ENCODE results near the gene PRKG1.

PRKG1 gene

DNA sequence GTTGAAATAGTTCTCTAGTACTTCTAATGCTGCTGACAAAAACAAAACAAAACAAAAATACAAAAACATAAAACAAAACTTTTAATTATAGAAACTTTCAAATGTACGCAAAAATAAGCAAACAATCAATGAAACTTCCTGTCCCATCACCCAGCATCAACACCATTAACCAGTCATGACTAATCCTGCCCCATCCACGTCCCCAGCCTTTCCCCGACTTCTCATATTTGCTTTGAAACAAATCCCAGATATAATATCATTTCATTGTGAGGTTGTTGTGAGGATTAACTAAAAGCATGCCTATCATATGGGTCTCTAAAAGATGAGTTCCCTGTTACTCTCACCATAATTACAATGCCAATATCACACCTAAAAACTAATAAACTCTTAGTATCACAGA is 569.4 kb downstream of the PRKG1 start:
- no peak overlapping the region for H3K4me3 Mint-ChIP-seq
- H3K4me1 Mint-ChIP-seq, result no peaks in the 10 kb centered on the region
- no peak overlapping the region for H3K27ac Mint-ChIP-seq
- H3K27me3 Mint-ChIP-seq, result peaks cover 2% of the 10 kb centered on the region
- DNase-seq (no peak), ATAC-seq (no peak)
- no peaks in the 10 kb centered on the region for H3K9me3 Mint-ChIP-seq
- H3K36me3 Mint-ChIP-seq (ENCODE audit: low read depth), result no peaks in the 10 kb centered on the region

DNA sequence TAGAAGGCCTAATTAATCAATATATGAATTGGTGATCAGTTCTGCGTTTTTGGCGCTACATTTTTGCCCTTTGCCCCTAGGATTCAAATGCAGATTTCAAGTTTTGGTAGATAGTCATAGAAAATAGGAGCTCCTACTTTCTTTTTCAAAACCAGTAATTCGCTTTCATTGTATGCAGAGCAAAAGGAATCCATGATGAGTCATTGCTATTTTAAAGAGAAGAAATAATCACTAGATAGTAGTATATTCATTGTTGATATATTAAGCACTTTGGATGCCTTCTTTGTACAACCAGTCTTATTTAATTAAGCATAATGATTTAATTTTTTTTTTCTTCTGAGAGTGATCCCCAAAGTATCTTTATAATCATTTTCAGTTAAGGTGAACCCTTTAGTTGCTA is 574.8 kb downstream of the PRKG1 start:
- Mint-ChIP-seq H3K9me3 (no peaks in the 10 kb centered on the region), H3K4me3 (no peak overlapping the region), H3K4me1 (no peaks in the 10 kb centered on the region), H3K27me3 (peaks cover 2% of the 10 kb centered on the region), H3K36me3 (ENCODE audit: low read depth) (no peaks in the 10 kb centered on the region), H3K27ac (no peak overlapping the region)
- ATAC-seq (no peak), DNase-seq (no peak)

DNA sequence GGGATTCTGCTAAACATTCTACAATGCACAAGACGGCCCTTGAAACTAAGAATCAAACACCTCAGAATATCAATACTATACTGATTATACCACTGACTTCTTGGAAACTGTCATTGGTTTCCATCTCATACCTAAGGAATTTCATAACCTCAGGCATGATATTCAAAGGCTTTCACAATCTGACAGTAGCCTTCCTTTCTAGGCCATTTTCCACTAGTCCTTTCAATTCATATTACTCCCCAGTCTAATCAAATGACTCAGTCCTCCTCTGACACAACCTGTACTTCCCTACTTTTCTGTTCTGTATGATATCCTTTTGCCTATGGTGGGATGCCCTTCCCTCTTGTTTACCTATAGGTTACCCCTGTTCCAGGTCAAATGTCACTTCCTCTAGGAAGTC is 576.8 kb downstream of the PRKG1 start:
- no peaks in the 10 kb centered on the region for H3K36me3 Mint-ChIP-seq (ENCODE audit: low read depth)
- H3K27ac Mint-ChIP-seq, result no peak overlapping the region
- peaks cover 5% of the 10 kb centered on the region for H3K27me3 Mint-ChIP-seq
- DNase-seq (no peak), ATAC-seq (no peak)
- H3K4me1 Mint-ChIP-seq, result no peaks in the 10 kb centered on the region
- H3K4me3 Mint-ChIP-seq, result no peak overlapping the region
- H3K9me3 Mint-ChIP-seq, result no peaks in the 10 kb centered on the region

DNA sequence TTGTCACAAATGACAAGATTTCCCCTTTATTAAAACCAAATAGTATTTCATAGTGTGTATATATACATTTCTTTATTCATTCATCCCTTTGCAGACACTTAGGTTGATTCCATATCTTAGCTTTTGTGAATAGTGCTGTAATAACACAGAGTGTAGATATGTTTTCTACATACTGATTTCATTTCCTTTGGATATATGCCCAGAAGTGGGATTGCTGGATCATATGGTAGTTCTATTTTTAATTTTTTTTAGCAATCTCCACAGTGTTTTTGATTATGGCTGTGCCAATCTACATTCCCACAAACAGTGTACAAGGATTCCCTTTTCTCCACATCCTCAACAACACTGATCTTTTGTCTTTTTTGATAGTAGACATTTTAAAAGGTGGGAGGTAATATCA is 578.7 kb downstream of the PRKG1 start:
- no peak for ATAC-seq
- Mint-ChIP-seq H3K36me3 (ENCODE audit: low read depth) (no peaks in the 10 kb centered on the region), H3K4me3 (no peak overlapping the region), H3K4me1 (no peaks in the 10 kb centered on the region), H3K9me3 (no peaks in the 10 kb centered on the region), H3K27me3 (peaks cover 8% of the 10 kb centered on the region), H3K27ac (no peak overlapping the region)
- DNase-seq, result no peak

DNA sequence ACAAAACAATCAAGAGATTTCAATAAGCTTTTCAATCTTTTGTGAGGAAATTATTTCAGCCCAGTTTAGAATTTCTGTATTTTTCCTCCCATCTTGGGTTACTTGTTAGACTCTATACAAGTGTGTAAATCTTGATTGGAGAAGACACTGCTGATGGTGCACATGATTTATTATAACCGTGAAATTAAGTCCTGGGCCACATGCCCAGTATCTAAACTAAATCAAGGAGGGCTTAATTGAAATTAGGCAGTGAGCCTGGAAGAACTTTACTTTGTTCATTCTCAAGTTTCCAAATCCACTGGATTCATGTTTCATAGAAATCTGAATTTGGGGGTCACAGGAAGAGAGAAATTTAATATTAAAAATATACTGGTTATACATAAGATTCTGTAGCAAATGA is 580.6 kb downstream of the PRKG1 start:
- ATAC-seq (no peak), DNase-seq (no peak)
- no peaks in the 10 kb centered on the region for H3K36me3 Mint-ChIP-seq (ENCODE audit: low read depth)
- no peaks in the 10 kb centered on the region for H3K9me3 Mint-ChIP-seq
- H3K27me3 Mint-ChIP-seq, result peaks cover 8% of the 10 kb centered on the region
- no peak overlapping the region for H3K27ac Mint-ChIP-seq
- H3K4me1 Mint-ChIP-seq, result no peaks in the 10 kb centered on the region
- H3K4me3 Mint-ChIP-seq, result no peak overlapping the region

DNA sequence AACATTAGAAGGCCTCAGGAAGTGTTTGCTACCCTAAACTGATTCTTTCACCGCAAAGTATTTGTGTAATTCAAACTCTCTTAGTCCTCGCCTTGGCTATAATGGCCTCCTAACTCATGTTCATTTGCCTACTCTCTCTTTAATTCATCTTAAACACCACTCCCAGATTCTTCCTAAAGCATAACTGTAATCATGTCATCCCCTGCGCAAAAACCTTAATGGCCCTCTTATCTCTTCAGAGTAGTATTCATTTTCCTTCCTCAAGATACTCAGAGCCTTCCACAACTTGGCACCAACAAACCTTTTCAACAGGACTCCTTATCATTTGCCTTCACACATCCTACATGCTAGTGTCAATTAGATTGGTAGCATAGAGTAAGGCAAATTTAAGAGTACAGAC is 582.2 kb downstream of the PRKG1 start:
- no peak overlapping the region for H3K27ac Mint-ChIP-seq
- H3K36me3 Mint-ChIP-seq (ENCODE audit: low read depth), result no peaks in the 10 kb centered on the region
- H3K9me3 Mint-ChIP-seq, result no peaks in the 10 kb centered on the region
- DNase-seq, result no peak
- H3K4me3 Mint-ChIP-seq, result no peak overlapping the region
- no peak for ATAC-seq
- no peaks in the 10 kb centered on the region for H3K4me1 Mint-ChIP-seq
- peaks cover 8% of the 10 kb centered on the region for H3K27me3 Mint-ChIP-seq

DNA sequence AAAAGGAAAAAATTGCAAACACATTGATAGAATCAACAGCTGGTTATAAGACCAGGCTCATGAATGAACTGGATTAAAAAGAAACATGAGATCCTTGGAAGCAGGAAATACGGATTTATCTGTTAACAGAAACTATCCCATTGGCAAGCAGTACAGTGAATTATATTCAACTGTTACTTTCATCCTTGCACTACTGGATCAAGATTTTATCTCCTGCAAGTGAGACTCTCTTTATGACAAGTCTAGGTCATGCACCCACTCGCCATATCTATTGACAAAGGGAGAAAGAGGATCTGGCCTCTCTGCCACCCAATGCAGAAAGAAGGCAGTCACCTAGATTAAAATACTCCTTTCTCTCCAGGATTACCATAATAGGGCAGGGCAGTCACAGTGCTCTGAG is 583.7 kb downstream of the PRKG1 start:
- H3K9me3 Mint-ChIP-seq, result no peaks in the 10 kb centered on the region
- no peak overlapping the region for H3K27ac Mint-ChIP-seq
- H3K36me3 Mint-ChIP-seq (ENCODE audit: low read depth), result no peaks in the 10 kb centered on the region
- DNase-seq, result no peak
- H3K4me3 Mint-ChIP-seq, result no peak overlapping the region
- no peaks in the 10 kb centered on the region for H3K4me1 Mint-ChIP-seq
- peaks cover 8% of the 10 kb centered on the region for H3K27me3 Mint-ChIP-seq
- no peak for ATAC-seq

DNA sequence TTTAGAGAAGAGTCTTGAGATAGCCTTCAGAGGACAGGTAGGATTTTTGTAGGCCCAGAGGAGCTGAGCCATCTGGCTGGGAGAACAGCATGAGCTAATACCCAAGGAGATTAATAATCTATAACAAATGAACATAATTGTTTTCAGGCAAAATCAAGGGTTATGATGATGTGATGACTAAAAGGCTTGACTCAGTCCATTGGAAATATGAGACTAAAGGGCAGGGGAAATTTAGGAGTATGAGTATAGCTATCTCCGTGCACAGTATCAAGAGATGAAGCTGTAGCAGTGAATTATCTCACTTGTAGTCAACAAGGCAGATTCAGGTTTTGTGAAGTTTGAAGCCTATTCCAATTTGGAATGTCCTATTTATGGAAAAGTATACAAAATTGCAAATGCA is 585.1 kb downstream of the PRKG1 start:
- DNase-seq, result no peak
- H3K9me3 Mint-ChIP-seq, result no peaks in the 10 kb centered on the region
- peaks cover 5% of the 10 kb centered on the region for H3K27me3 Mint-ChIP-seq
- no peak for ATAC-seq
- no peaks in the 10 kb centered on the region for H3K36me3 Mint-ChIP-seq (ENCODE audit: low read depth)
- H3K4me3 Mint-ChIP-seq, result no peak overlapping the region
- no peaks in the 10 kb centered on the region for H3K4me1 Mint-ChIP-seq
- H3K27ac Mint-ChIP-seq, result no peak overlapping the region

DNA sequence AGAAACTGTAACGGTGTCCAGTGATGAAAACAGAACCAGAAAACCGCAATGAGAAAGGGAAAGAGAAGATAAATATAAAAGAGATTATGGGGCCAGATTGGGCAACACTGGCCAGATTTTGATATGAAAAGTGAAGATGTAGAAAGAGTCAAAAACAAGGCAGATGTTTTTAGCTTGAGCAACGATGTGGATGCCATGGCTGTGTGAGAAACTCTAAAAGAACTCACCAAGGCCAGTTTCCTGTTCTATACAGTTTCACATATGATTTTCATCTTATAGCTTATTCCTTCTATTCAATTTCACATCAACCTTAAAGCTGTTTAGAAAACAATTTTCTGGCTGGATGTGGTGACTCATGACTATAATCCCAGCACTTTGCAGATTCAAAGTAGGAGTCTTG is 588.8 kb downstream of the PRKG1 start:
- Mint-ChIP-seq H3K4me3 (no peak overlapping the region), H3K27me3 (no peaks in the 10 kb centered on the region), H3K36me3 (ENCODE audit: low read depth) (no peaks in the 10 kb centered on the region), H3K4me1 (no peaks in the 10 kb centered on the region), H3K27ac (no peak overlapping the region), H3K9me3 (no peaks in the 10 kb centered on the region)
- DNase-seq (no peak), ATAC-seq (no peak)

DNA sequence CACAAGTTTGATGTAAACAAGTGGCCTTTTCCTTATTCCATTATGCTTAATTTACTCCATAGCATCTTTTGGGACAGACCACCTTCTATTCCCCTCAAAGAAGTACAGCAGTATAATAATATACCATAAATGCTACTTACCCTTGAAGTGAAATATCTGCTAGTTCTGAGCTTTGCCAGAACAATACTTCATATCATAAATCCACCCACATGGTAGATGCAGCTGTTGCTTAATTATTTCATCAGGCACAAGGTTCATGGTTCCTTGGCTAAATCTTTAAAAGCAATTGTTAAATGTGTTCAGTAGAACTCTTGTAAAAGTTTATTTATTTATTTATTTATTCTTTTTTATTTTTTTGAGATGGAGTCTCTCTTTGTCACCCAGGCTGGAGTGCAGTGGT is 592.2 kb downstream of the PRKG1 start:
- Mint-ChIP-seq H3K4me3 (no peak overlapping the region), H3K4me1 (no peaks in the 10 kb centered on the region), H3K36me3 (ENCODE audit: low read depth) (no peaks in the 10 kb centered on the region), H3K27me3 (peaks cover 2% of the 10 kb centered on the region), H3K27ac (no peak overlapping the region), H3K9me3 (peaks cover 3% of the 10 kb centered on the region)
- DNase-seq (no peak), ATAC-seq (no peak)

DNA sequence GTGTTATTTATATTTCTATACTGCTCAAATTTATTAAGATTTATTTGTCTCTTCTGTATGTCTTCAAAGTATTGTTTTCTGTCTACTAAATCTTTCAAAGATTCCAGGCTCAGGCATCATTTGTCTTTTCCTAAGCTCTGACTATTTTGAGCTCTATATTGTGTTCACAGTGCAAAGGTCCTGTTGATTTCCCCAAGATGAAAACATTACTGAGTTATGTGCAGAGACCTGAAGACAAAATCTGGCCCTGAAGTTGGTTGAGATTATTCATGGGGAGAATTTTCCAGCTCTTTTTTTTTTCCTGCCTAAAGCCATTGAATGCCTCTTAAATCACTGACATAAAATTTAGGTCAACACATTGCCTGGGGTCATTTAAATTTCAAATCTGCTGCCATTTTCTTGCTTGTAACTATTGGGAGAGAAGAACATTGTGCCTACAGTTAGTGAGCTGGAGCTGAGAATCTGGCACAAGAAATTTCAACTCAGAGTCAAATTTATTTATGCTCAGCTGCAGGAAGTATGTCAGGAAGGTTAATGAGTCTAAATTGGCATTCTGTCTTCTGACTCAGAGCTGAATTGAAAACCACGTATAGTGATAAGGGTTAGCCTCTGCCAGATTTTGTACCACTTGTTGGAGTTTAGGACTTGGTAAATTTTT is 593.5 kb downstream of the PRKG1 start:
- H3K4me1 Mint-ChIP-seq, result no peaks in the 10 kb centered on the region
- H3K27ac Mint-ChIP-seq, result no peak overlapping the region
- H3K9me3 Mint-ChIP-seq, result peaks cover 15% of the 10 kb centered on the region
- no peak for ATAC-seq
- no peak for DNase-seq
- H3K36me3 Mint-ChIP-seq (ENCODE audit: low read depth), result no peaks in the 10 kb centered on the region
- H3K27me3 Mint-ChIP-seq, result peaks cover 2% of the 10 kb centered on the region
- H3K4me3 Mint-ChIP-seq, result no peak overlapping the region

DNA sequence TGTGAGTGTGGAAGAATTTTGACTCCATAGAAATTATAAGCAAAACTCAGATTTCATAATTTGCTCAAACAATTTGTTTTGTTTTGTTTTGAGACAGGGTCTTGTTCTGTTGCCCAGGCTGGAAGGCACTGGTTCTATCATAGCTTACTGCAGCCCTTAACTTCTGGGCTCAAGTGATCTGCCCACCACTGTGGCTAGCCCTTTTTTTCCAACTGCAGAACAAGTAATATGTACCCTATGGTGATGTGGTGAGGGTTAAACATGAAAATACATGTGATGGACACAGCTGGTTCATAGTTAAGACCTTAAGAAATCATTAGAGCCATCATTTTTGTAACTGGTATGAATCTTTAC is 594.0 kb downstream of the PRKG1 start:
- ATAC-seq (no peak), DNase-seq (no peak)
- H3K36me3 Mint-ChIP-seq (ENCODE audit: low read depth), result no peaks in the 10 kb centered on the region
- H3K27ac Mint-ChIP-seq, result no peak overlapping the region
- peaks cover 4% of the 10 kb centered on the region for H3K27me3 Mint-ChIP-seq
- H3K4me1 Mint-ChIP-seq, result no peaks in the 10 kb centered on the region
- no peak overlapping the region for H3K4me3 Mint-ChIP-seq
- peaks cover 15% of the 10 kb centered on the region for H3K9me3 Mint-ChIP-seq

DNA sequence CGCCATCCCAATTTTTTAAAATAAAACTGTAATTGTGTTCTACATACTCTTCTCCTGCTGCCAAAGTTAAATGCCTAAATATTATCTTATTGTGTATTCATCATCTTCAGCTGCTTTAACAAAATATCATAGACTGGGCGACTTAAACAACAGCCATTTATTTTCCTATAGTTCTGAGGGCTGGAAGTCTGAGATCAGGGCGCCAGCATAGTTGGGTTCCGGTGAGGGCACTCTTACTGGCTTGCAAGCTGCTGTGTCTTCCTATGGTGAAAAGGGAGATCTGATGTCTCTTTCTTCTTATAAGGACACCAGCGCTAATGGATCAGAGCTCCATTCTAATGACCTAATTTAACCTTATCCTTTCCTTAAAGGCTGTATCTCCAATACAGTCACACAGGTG is 594.8 kb downstream of the PRKG1 start:
- H3K4me3 Mint-ChIP-seq, result no peak overlapping the region
- no peaks in the 10 kb centered on the region for H3K4me1 Mint-ChIP-seq
- DNase-seq (no peak), ATAC-seq (no peak)
- H3K9me3 Mint-ChIP-seq, result peaks cover 15% of the 10 kb centered on the region
- peaks cover 4% of the 10 kb centered on the region for H3K27me3 Mint-ChIP-seq
- H3K36me3 Mint-ChIP-seq (ENCODE audit: low read depth), result no peaks in the 10 kb centered on the region
- H3K27ac Mint-ChIP-seq, result no peak overlapping the region

DNA sequence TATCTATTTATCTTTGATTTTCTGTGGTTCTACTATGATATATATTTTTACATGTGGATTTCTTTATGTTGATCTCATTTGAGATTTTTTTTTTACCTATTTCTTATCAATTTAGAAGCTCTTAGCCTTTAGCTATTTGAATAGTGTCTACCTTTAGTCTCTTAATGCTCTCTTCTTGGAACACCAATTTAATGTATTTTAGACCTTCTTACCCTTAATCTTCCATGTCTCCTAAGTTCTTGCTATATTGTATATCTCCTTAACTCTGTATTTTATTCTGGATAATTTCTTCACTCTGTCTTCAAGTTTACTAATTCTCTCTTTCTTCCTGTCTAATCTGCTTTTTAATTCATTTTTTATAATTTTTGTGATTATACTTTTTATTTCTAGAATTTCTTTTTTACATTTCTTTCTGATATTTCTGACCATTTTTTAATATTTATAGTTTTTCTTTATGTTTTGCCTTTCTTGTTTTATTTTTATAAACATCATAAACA is 597.8 kb downstream of the PRKG1 start:
- Mint-ChIP-seq H3K27ac (no peak overlapping the region), H3K4me3 (no peak overlapping the region), H3K36me3 (ENCODE audit: low read depth) (no peaks in the 10 kb centered on the region), H3K9me3 (peaks cover 15% of the 10 kb centered on the region), H3K27me3 (peaks cover 4% of the 10 kb centered on the region), H3K4me1 (no peaks in the 10 kb centered on the region)
- no peak for ATAC-seq
- DNase-seq, result no peak

DNA sequence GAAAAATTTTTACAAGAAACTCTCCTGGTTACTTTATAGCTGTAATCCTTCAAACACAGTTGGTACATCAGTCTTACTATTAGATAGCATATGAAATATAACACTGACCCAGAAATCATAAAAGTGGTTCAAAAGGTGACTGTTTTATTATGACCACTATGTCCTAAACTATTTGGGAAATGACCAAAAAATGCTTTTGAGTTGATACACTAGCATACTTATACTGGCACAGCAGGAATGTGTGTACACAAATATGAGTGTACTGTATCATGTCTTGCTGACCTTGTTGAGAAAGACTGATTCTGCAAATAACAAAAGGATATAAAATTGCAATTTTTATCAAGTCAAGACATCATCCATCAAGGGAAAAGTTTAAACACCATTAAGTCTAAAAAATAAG is 600.8 kb downstream of the PRKG1 start:
- H3K4me3 Mint-ChIP-seq, result no peak overlapping the region
- no peak overlapping the region for H3K27ac Mint-ChIP-seq
- no peaks in the 10 kb centered on the region for H3K36me3 Mint-ChIP-seq (ENCODE audit: low read depth)
- peaks cover 15% of the 10 kb centered on the region for H3K9me3 Mint-ChIP-seq
- DNase-seq (no peak), ATAC-seq (no peak)
- peaks cover 19% of the 10 kb centered on the region for H3K27me3 Mint-ChIP-seq
- H3K4me1 Mint-ChIP-seq, result no peaks in the 10 kb centered on the region

DNA sequence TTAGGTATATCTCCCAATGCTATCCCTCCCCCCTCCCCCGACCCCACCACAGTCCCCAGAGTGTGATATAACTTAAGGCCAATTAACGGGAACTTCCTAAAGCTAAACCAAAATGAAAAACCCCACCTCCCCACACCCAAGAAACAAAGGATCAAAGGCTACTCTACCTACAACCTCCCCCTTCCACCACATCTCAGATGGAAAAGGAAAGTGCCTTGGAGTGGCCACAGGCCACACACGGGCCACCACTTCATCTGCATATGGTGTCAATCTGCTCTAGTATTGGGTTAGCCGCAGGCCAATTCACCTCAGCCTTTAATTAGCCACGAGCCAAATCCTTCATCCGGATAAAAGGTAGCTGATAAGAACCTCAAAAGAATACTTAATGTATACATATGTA is 605.6 kb downstream of the PRKG1 start:
- Mint-ChIP-seq H3K36me3 (ENCODE audit: low read depth) (no peaks in the 10 kb centered on the region), H3K9me3 (no peaks in the 10 kb centered on the region), H3K4me3 (no peak overlapping the region), H3K27me3 (peaks cover 25% of the 10 kb centered on the region), H3K4me1 (no peaks in the 10 kb centered on the region), H3K27ac (no peak overlapping the region)
- DNase-seq (no peak), ATAC-seq (no peak)

Measured in activated naive CD8-positive, alpha-beta T cell treated with anti-CD3 and anti-CD28 coated beads, Interleukin-2, amount 50 U/mL, for 24 hours (primary cell).